Neural cell (in vitro differentiated cells): ENCODE data around the gene SUMF1. TPM values are rescaled to one million over a fixed set of nuclear protein-coding genes. Genes with fewer than 3 reads are reported as not detected.

ENCODE experiments used
- H2AFZ ChIP-seq: fragments of 200-600, 300-800 bp; sonication (generic), shearing (Covaris generic); 2 replicates; pipeline ENCODE4 v1.6.0; 2014; ENCODE audit warnings: low read depth, mild to moderate bottlenecking, antibody characterized with exemption, low read length, moderate library complexity
- H3F3A ChIP-seq: fragments of 200-600 bp; shearing (Covaris generic); 2 replicates; pipeline ENCODE4 v1.6.1; 2016; ENCODE audit warnings: mild to moderate bottlenecking, moderate library complexity, mixed read lengths, antibody characterized with exemption, low read length; ENCODE audit not compliant: insufficient read depth, poor library complexity, severe bottlenecking
- H3K27ac ChIP-seq: fragments of 200-600, 300-800 bp; sonication (generic), shearing (Covaris generic); 2 replicates; pipeline ENCODE4 v1.5.1; 2014; ENCODE audit warnings: mild to moderate bottlenecking, low read length, moderate library complexity
- H3K27me3 ChIP-seq: fragments of 300-800, 200-600 bp; sonication (generic), shearing (Covaris generic); 2 replicates; pipeline ENCODE4 v1.6.0; 2014; ENCODE audit warnings: mild to moderate bottlenecking, low read depth, low read length, moderate library complexity; ENCODE audit not compliant: insufficient read depth
- H3K36me3 ChIP-seq: fragments of 300-800, 200-600 bp; sonication (generic), shearing (Covaris generic); 2 replicates; pipeline ENCODE4 v1.5.1; 2014; ENCODE audit warnings: mild to moderate bottlenecking, antibody characterized with exemption, low read length, moderate library complexity; ENCODE audit not compliant: insufficient read depth
- H3K4me2 ChIP-seq: fragments of 300-800, 200-600 bp; sonication (generic), shearing (Covaris generic); 2 replicates; pipeline ENCODE4 v1.6.0; 2014; ENCODE audit warnings: mild to moderate bottlenecking, low read length
- H3K4me3 ChIP-seq: fragments of 300-800, 200-600 bp; sonication (generic), shearing (Covaris generic); 2 replicates; pipeline ENCODE4 v1.5.1; 2014; ENCODE audit warnings: mild to moderate bottlenecking, low read length, moderate library complexity
- H3K79me2 ChIP-seq: fragments of 200-600 bp; shearing (Covaris generic); replicated peaks from 2 replicates; pipeline ENCODE4 v1.6.0; 2014; ENCODE audit warnings: mild to moderate bottlenecking, low read length, moderate library complexity; ENCODE audit not compliant: insufficient read depth
- H3K9ac ChIP-seq: fragments of 300-800, 200-600 bp; sonication (generic), shearing (Covaris generic); 2 replicates; pipeline ENCODE4 v1.6.1; 2016; ENCODE audit warnings: mild to moderate bottlenecking, low read length, mixed read lengths
- H3K9me2 ChIP-seq: fragments of 200-600 bp; shearing (Covaris generic); 2 replicates; pipeline ENCODE4 v1.6.1; 2016; ENCODE audit warnings: mild to moderate bottlenecking, low read length, mixed read lengths; ENCODE audit not compliant: insufficient read depth
- H3K9me3 ChIP-seq: fragments of 200-600, 300-800 bp; sonication (generic), shearing (Covaris generic); 2 replicates; pipeline ENCODE4 v1.6.1; 2016; ENCODE audit warnings: mild to moderate bottlenecking, mixed run types, low read length, moderate library complexity, mixed read lengths
- H4K20me1 ChIP-seq: fragments of 200-600 bp; shearing (Covaris generic); 2 replicates; pipeline ENCODE4 v1.6.1; 2016; ENCODE audit warnings: mild to moderate bottlenecking, mixed run types; ENCODE audit not compliant: insufficient read depth
- CTCF ChIP-seq: fragments of 450-650 bp; IDR thresholded peaks from 2 replicates; pipeline ENCODE4 v1.5.1; 2014; ENCODE audit warnings: antibody characterized with exemption, mild to moderate bottlenecking, moderate library complexity; ENCODE audit not compliant: poor library complexity, severe bottlenecking
- EP300 ChIP-seq: fragments of 450-650 bp; conservative IDR thresholded peaks from 2 replicates; pipeline ENCODE4 v1.6.1; 2014; ENCODE audit warnings: antibody characterized with exemption, mild to moderate bottlenecking, moderate library complexity; ENCODE audit not compliant: poor library complexity, severe bottlenecking
- EZH2 ChIP-seq: fragments of 200-600, 300-800 bp; shearing (Covaris generic), sonication (generic); IDR thresholded peaks from 2 replicates; pipeline ENCODE4 v1.6.1; 2014; ENCODE audit warnings: antibody characterized with exemption, low read length, borderline replicate concordance, mild to moderate bottlenecking; ENCODE audit not compliant: insufficient read depth, poor library complexity, severe bottlenecking
- MXI1 ChIP-seq: fragments of 450-650 bp; conservative IDR thresholded peaks from 2 replicates; pipeline ENCODE4 v1.6.1; 2014; ENCODE audit warnings: antibody characterized with exemption, mild to moderate bottlenecking; ENCODE audit not compliant: poor library complexity, severe bottlenecking
- POLR2AphosphoS5 ChIP-seq: IDR thresholded peaks from 2 replicates; pipeline ENCODE4 v1.6.1; 2012
- RAD21 ChIP-seq: fragments of 450-650 bp; conservative IDR thresholded peaks from 2 replicates; pipeline ENCODE4 v1.6.1; 2014; ENCODE audit warnings: antibody characterized with exemption, mild to moderate bottlenecking, moderate library complexity
- REST ChIP-seq: IDR thresholded peaks from 2 replicates; pipeline ENCODE4 v1.6.1; 2012; ENCODE audit warnings: borderline replicate concordance
- SMC3 ChIP-seq: fragments of 450-650 bp; conservative IDR thresholded peaks from 2 replicates; pipeline ENCODE4 v1.6.1; 2014; ENCODE audit warnings: antibody characterized with exemption, mild to moderate bottlenecking, moderate library complexity; ENCODE audit not compliant: poor library complexity
- TAF1 ChIP-seq: IDR thresholded peaks from 2 replicates; pipeline ENCODE4 v1.6.1; 2012; ENCODE audit warnings: low read depth
- polyA plus RNA-seq: library from polyadenylated mRNA; depleted of rRNA; stranded (reverse); fragments of >200 nt; gene quantifications from 2 replicates; pipeline ENCODE4 v1.2.3, GENCODE V29; 2014

Gene SUMF1
- polyA plus RNA-seq, 1 donor from 2014 or later, result 3.6 TPM

- no peaks in the 10 kb centered on the region for H4K20me1 ChIP-seq
- H3K4me3 ChIP-seq, result no peak overlapping the region
- no peaks in the 10 kb centered on the region for H3K79me2 ChIP-seq
- no peak overlapping the region for H3K4me2 ChIP-seq
- no peaks in the 10 kb centered on the region for H3K36me3 ChIP-seq
- H3K27me3 ChIP-seq, result no peaks in the 10 kb centered on the region
- no peak overlapping the region for H3K9ac ChIP-seq
- H3F3A ChIP-seq, result no peaks in the 10 kb centered on the region
- H2AFZ ChIP-seq, result no peak overlapping the region
- H3K27ac ChIP-seq, result no peak overlapping the region
- H3K9me3 ChIP-seq, result no peaks in the 10 kb centered on the region
- TF ChIP-seq EZH2, result no peak
- no peak for TF ChIP-seq RAD21
- no peak for TF ChIP-seq EP300
- no peak for TF ChIP-seq TAF1
- no peak for TF ChIP-seq MXI1
- no peak for TF ChIP-seq SMC3
- TF ChIP-seq POLR2AphosphoS5, result no peak
- no peak for TF ChIP-seq CTCF
- TF ChIP-seq REST, result no peak
- H3K9me2 ChIP-seq, result no peaks in the 10 kb centered on the region
Measured at GRCh38 chr3:4449043-4449805, 17.8 kb downstream of the SUMF1 start.

- Histone ChIP-seq H3K9me2 (no peaks in the 10 kb centered on the region), H3F3A (no peaks in the 10 kb centered on the region), H3K4me2 (no peak overlapping the region), H3K4me3 (no peak overlapping the region), H3K9ac (no peak overlapping the region), H3K79me2 (no peaks in the 10 kb centered on the region), H3K27me3 (no peaks in the 10 kb centered on the region), H3K27ac (no peak overlapping the region), H4K20me1 (no peaks in the 10 kb centered on the region), H2AFZ (no peak overlapping the region), H3K36me3 (no peaks in the 10 kb centered on the region), H3K9me3 (no peaks in the 10 kb centered on the region)
- TF ChIP-seq RAD21, result no peak
- TF ChIP-seq TAF1, result no peak
- TF ChIP-seq EZH2, result no peak
- no peak for TF ChIP-seq MXI1
- TF ChIP-seq REST, result no peak
- no peak for TF ChIP-seq CTCF
- TF ChIP-seq POLR2AphosphoS5, result no peak
- TF ChIP-seq EP300, result no peak
- TF ChIP-seq SMC3, result no peak
Measured at GRCh38 chr3:4448187-4448586, 18.9 kb downstream of the SUMF1 start.
